Keratinocyte (primary cell): ENCODE results near the gene RTKN2. TPM values are rescaled to one million over a fixed set of nuclear protein-coding genes. Genes with fewer than 3 reads are reported as not detected.

Experiments used
- DNase-seq: peaks from one replicate; pipeline ENCODE4 v3.0.0-alpha.2; 2011; ENCODE audit warnings: low read depth, missing footprints, low spot score
- FAIRE-seq: peaks from 2 replicates; lab custom pipeline; 2011; peaks lifted over from hg19 to GRCh38; lab: Jason Lieb, UNC
- H2AFZ ChIP-seq: 2 replicates; pipeline ENCODE4 v1.6.0; 2012; ENCODE audit warnings: low read length, control low read depth, inconsistent platforms; ENCODE audit not compliant: control insufficient read depth
- H3K27ac ChIP-seq: 2 replicates; pipeline ENCODE4 v1.5.1; 2011; ENCODE audit warnings: low read length; ENCODE audit not compliant: control insufficient read depth, insufficient read depth
- H3K27me3 ChIP-seq: 3 replicates; pipeline ENCODE4 v1.6.0; 2011; ENCODE audit warnings: low read length; ENCODE audit not compliant: control insufficient read depth, insufficient read depth; ENCODE audit errors: extremely low read depth
- H3K36me3 ChIP-seq, 2 experiments: 2 replicates in 1 of 2; 3 replicates in 1 of 2; pipeline ENCODE4 v1.5.1; 2011; ENCODE audit warnings: low read length in 2 of 2, mild to moderate bottlenecking in 1 of 2; ENCODE audit not compliant: control insufficient read depth in 2 of 2, insufficient read depth in 2 of 2; ENCODE audit errors: extremely low read depth in 1 of 2
- H3K4me1 ChIP-seq: 3 replicates; pipeline ENCODE4 v1.5.1; 2011; ENCODE audit warnings: low read length; ENCODE audit not compliant: control insufficient read depth, insufficient read depth; ENCODE audit errors: extremely low read depth
- H3K4me2 ChIP-seq: 3 replicates; pipeline ENCODE4 v1.6.0; 2011; ENCODE audit warnings: low read depth, low read length; ENCODE audit not compliant: control insufficient read depth, insufficient read depth; ENCODE audit errors: extremely low read depth
- H3K4me3 ChIP-seq, 3 experiments: fragments of 200-600 bp in 1 of 3; sonication (generic) in 1 of 3; 2 replicates in 2 of 3; 3 replicates in 1 of 3; pipeline ENCODE4 v1.5.1; 2011 to 2016; ENCODE audit warnings: low read length in 3 of 3, mild to moderate bottlenecking in 3 of 3, control low read depth in 2 of 3, inconsistent platforms in 1 of 3, low read depth in 1 of 3, mixed read lengths in 1 of 3, mixed run types in 1 of 3, moderate library complexity in 1 of 3; ENCODE audit not compliant: control insufficient read depth in 2 of 3, insufficient read depth in 2 of 3; ENCODE audit errors: extremely low read depth in 1 of 3
- H3K79me2 ChIP-seq: 2 replicates; pipeline ENCODE4 v1.6.0; 2012; ENCODE audit warnings: low read length; ENCODE audit not compliant: control insufficient read depth, insufficient read depth
- H3K9ac ChIP-seq: 3 replicates; pipeline ENCODE4 v1.6.0; 2011; ENCODE audit warnings: low read length; ENCODE audit not compliant: control insufficient read depth, insufficient read depth; ENCODE audit errors: extremely low read depth
- H3K9me1 ChIP-seq: 3 replicates; pipeline ENCODE4 v1.6.0; 2011; ENCODE audit warnings: low read length; ENCODE audit not compliant: control insufficient read depth, insufficient read depth; ENCODE audit errors: extremely low read depth
- H3K9me3 ChIP-seq: 2 replicates; pipeline ENCODE4 v1.5.1; 2012; ENCODE audit warnings: low read depth, low read length; ENCODE audit not compliant: control insufficient read depth
- H4K20me1 ChIP-seq: 3 replicates; pipeline ENCODE4 v1.6.0; 2011; ENCODE audit warnings: low read length; ENCODE audit not compliant: control insufficient read depth, insufficient read depth; ENCODE audit errors: extremely low read depth
- CTCF ChIP-seq, 3 experiments: IDR thresholded peaks in 1 of 3; conservative IDR thresholded peaks in 1 of 3; optimal IDR thresholded peaks in 1 of 3; 2 replicates in 2 of 3; 3 replicates in 1 of 3; pipeline versions ENCODE3 to v1.5.1; 2011; ENCODE audit warnings: low read length in 3 of 3, mild to moderate bottlenecking in 3 of 3, moderate library complexity in 2 of 3, control low read depth in 1 of 3, inconsistent platforms in 1 of 3; ENCODE audit not compliant: insufficient read depth in 2 of 3; ENCODE audit errors: extremely low read depth in 1 of 3
- EZH2 ChIP-seq: IDR thresholded peaks from one replicate; pipeline ENCODE4 v1.6.1; 2012; ENCODE audit warnings: inconsistent platforms, mild to moderate bottlenecking, low read length, moderate library complexity
- dilution Hi-C: fragments of 300-500 bp; cut with MboI; formaldehyde crosslinking; loops from one replicate; pipeline ENCODE4 v1.7.0; 2020; ENCODE audit warnings: low sequenced_read_pairs; ENCODE audit not compliant: extremely low pct_ligation_motif_present
- polyA plus RNA-seq, 5 experiments: library from polyadenylated mRNA; depleted of rRNA in 3 of 5; stranded (reverse) in 3 of 5; stranded (forward) in 1 of 5; unstranded in 1 of 5; fragments of >200 nt; gene quantifications; 1 replicate in 1 of 5; 2 replicates in 3 of 5; 3 replicates in 1 of 5; pipeline versions ENCODE4 v1.2.1 to v1.2.3, GENCODE V29; 2011 to 2012; ENCODE audit warnings: missing spikeins in 2 of 5, low read depth in 1 of 5, low replicate concordance in 1 of 5

The RTKN2 gene
- polyA plus RNA-seq, 1 donor (not counting 4 experiments of a cell fraction or from before 2014, with no cell fraction given) = 3.2 TPM

- no peak for FAIRE-seq
- Histone ChIP-seq H3K9me1 (no peaks in the 10 kb centered on the region), H3K4me3 (no peak overlapping the region), H3K9ac (no peak overlapping the region), H3K4me1 (no peaks in the 10 kb centered on the region), H3K4me2 (peak overlapping the region; percentile 4), H2AFZ (peak overlapping the region; percentile 54), H3K9me3 (no peaks in the 10 kb centered on the region), H3K79me2 (no peaks in the 10 kb centered on the region), H3K27me3 (no peaks in the 10 kb centered on the region), H3K27ac (no peak overlapping the region), H3K36me3 (no peaks in the 10 kb centered on the region), H4K20me1 (no peaks in the 10 kb centered on the region)
- dilution Hi-C loops = no loop called here
- DNase-seq = no peak
- TF ChIP-seq CTCF (optimal IDR thresholded peaks at IDR 0.05 in 1 of 3, IDR thresholded peaks at IDR 0.05 in 1 of 3, conservative IDR thresholded peaks at IDR 0.05 in 1 of 3; ENCODE audit: extremely low read depth in 1 of 3, insufficient read depth in 2 of 3, low read length in 3 of 3) = no peak
- no peak for TF ChIP-seq EZH2
These were observed 106.2 kb downstream of the RTKN2 start for GRCh38 chr10:62162261-62162981.

- no peaks in the 10 kb centered on the region for H3K9me3 ChIP-seq
- no peak overlapping the region for H3K4me3 ChIP-seq
- H3K27me3 ChIP-seq = no peaks in the 10 kb centered on the region
- FAIRE-seq (no peak), DNase-seq (no peak)
- H3K4me1 ChIP-seq = no peaks in the 10 kb centered on the region
- no peaks in the 10 kb centered on the region for H3K79me2 ChIP-seq
- no peak overlapping the region for H2AFZ ChIP-seq
- no peaks in the 10 kb centered on the region for H3K9me1 ChIP-seq
- no peak overlapping the region for H3K27ac ChIP-seq
- dilution Hi-C loops = no loop called here
- no peak overlapping the region for H3K9ac ChIP-seq
- H3K36me3 ChIP-seq = no peaks in the 10 kb centered on the region
- no peaks in the 10 kb centered on the region for H4K20me1 ChIP-seq
- no peak for TF ChIP-seq CTCF (optimal IDR thresholded peaks at IDR 0.05 in 1 of 3, IDR thresholded peaks at IDR 0.05 in 1 of 3, conservative IDR thresholded peaks at IDR 0.05 in 1 of 3; ENCODE audit: extremely low read depth in 1 of 3, insufficient read depth in 2 of 3, low read length in 3 of 3)
- TF ChIP-seq EZH2 = no peak
- H3K4me2 ChIP-seq = no peak overlapping the region
These were observed 109.3 kb downstream of the RTKN2 start for GRCh38 chr10:62159351-62159750.
